Stimulated activated CD8-positive, alpha-beta memory T cell treated with anti-CD3 and anti-CD28 coated beads, Interleukin-15, amount 100 ng/mL, for 48 hours (primary cell): ENCODE measurements around the gene SYTL1.
"Not testable (repeated sequence)": the region's sequence is repeated elsewhere in the genome, so short reads cannot be mapped to it uniquely, and the experiment has no call there.

Experiments
- DNase-seq, 2 donors: peaks; one replicate each; pipeline ENCODE4 v3.0.0-alpha.2; 2020; ENCODE audit warnings: low read depth in 2 of 2

SYTL1 gene

DNA sequence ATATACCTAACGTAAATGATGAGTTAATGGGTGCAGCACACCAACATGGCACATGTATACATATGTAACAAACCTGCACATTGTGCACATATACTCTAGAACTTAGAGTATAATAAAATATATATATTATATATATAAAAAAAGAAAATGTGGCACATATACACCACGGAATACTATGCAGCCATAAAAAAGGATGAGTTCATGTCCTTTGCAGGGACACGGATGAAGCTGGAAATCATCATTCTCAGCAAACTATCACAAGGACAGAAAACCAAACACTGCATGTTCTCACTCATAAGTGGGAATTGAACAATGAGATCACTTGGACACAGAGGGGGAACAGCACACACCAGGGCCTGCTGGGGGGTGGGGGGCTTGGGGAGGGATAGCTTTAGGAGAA, 43.0 kb downstream of the SYTL1 start:
- not testable (repeated sequence) for DNase-seq

DNA sequence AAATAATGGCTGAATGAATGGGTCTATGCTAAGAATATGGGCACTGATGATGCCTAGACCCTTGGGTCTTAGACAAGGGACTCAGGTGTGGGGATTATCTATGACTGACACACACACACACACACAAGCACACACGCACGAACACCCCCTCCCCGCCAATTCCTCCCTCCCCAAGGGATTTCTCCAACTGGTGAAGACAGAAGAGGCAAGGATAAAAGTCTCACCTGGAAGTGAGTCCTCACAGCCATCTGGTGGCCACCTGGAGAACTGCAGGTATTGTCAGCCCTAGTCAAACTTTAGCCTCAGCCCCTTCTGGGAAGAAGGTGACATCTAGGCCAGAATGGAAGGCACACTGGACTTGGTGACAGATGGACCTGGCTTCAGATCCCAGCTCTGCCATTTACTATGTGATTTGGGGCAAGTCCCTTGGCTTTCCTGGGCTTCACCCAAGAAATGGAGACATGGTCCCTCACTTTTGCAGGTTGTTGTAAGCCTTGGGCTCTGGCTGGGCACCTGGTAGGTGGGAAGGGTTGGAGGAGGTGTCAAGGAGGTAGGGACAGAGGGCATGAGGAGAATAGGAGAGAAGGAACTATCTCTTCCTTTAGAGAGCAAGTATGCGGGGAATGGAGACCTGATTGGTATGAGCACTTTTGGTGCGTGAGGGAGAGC, 46.6 kb downstream of the SYTL1 start:
- DNase-seq: peak in 1 of 2 donors; percentile 28

DNA sequence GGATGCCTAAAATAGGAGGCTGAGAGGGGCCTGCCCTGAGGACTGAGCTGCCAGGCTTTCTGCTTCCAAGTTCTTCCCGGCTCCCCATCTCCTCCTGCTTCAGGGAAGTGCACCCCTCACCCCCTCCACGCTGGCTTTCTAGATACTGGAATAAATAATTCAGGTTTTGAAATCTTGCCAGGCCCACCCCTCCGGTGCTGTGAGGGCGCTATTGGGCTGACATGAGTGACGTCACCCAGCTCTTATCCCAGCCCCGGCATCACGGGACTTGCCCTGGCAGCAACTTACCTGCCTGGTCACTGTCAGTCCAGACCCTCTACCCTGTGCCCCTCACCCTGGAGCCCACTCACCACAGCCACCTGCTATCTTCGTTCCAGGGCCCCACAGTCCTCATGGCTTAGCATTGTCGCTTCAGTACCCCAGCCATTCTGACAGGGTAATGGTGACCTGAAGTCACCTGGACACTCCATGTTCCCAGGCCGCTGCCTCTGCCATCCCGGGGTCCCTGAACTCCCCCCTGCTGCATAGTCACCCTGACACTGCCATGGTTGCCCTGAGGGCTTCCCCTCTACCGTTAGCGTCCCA, 49.8 kb downstream of the SYTL1 start:
- DNase-seq: no peak

DNA sequence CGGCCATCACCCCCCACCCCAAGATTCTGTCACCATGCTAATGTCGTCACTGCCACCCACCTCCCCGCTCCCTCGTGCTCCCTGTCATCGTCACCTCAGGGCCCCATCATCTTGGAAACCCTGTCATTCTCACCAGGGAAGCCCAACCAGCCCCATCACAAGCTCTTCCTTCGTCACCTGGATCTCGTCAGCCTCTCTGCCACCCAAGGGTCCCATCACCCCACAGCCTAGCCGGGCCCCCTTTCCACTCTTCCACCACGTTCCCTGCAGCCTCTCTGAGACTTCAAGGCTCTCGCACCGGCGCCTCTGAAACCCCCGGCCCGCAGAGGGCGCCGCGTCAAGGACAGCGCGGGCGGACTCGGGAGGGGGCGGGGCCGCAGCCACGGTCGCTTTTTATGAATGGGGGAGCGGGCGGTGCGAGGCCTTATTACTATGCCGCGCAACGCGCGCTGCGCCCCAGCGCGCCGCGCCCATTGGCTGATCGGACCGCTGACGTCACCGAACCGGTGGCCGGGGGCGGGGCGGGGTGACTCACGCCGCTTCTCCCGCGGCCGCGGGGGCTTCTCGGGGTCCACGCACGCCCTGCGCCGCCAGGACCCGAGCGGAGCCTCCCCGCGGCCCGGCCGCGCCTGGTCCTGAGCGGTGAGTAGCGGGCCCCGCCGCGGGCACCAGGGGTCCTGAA, 50.4 kb downstream of the SYTL1 start, which contains the start of gene GPR3:
GPR3 (plus strand) TSS at position 527 of the 682 bp plus-strand sequence. CDS start 1,177 bp downstream, outside the sequence.
- DNase-seq: peak; percentile 90 to 92

DNA sequence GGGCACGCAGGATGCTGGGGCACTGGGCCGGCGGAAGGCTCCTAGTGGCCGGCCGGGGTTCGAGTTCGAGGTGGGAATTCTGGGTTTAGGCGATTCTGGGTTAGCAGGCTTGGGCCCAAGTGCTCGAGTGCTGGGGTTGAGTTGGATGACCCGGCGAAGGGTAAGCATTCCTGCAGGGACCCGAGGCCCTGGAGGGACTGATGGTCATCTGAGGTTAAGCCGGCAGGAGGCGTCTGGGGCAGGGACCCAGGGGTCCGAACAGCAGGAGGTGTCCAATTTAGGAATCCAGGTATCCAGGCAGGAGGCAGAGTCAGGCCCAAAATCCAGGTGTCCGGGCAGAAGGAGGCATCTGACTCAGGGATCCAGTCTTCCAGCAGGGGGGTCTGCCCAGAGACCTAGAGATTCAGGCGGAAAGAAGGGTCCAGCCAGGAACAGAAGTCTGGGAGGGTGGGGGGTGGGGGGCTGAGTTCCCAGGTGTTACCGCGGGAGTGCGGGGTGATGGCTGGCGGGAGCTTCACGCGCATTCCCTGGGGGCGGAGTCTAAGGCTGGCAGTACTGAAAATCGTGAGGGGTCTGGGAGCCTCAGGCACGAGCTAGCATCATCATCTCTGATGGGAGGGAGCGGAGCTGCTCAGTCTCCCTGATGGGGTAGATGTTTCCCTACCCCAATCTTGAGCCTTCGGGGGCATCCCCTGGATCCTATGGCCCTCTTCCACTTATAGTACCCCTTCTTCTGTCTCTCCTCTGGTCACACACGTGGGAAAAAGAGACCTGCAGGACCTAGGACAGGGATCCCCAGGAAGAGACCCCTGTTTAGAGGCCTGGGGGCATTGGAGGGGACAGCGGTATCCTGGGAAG, 51.2 kb downstream of the SYTL1 start:
- DNase-seq: no peak

DNA sequence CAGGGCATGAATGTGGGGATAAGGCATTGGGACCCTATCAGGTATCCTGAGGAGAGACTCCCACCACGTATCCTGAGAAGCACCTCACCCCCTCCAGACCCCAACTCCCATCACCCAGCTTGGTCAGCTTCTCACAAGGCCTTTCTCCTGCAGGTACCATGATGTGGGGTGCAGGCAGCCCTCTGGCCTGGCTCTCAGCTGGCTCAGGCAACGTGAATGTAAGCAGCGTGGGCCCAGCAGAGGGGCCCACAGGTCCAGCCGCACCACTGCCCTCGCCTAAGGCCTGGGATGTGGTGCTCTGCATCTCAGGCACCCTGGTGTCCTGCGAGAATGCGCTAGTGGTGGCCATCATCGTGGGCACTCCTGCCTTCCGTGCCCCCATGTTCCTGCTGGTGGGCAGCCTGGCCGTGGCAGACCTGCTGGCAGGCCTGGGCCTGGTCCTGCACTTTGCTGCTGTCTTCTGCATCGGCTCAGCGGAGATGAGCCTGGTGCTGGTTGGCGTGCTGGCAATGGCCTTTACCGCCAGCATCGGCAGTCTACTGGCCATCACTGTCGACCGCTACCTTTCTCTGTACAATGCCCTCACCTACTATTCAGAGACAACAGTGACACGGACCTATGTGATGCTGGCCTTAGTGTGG, 51.9 kb downstream of the SYTL1 start:
- DNase-seq: no peak

GRCh38 chr1:27394282-27394658, 52.4 kb downstream of the SYTL1 start:
- DNase-seq: no peak

DNA sequence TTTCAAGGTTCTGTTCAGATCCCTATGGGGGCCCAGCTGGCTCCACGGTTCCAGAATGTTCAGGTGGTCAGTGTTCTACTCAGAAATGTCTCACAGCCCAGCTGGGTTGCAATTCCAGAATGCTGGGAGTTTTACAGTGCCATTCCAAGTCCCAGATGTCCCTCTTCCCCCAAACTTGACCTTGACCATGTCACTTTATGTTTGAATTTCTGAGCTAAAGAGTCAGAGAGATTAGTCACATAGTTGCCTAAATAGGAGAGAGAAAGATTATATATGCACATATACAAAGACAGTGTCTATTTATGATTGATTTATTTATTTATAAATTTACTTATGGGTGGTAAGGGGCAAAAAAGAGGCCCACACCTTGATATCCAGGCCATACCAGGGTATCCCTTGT, 53.1 kb downstream of the SYTL1 start:
- DNase-seq: no peak

- peak; percentile 49 to 58 for DNase-seq
Observed at GRCh38 chr1:27395441-27396195, 53.8 kb downstream of the SYTL1 start.

GRCh38 chr1:27397110-27397509, 55.3 kb downstream of the SYTL1 start:
- DNase-seq: no peak

GRCh38 chr1:27397749-27398148, 55.9 kb downstream of the SYTL1 start:
- no peak for DNase-seq

DNA sequence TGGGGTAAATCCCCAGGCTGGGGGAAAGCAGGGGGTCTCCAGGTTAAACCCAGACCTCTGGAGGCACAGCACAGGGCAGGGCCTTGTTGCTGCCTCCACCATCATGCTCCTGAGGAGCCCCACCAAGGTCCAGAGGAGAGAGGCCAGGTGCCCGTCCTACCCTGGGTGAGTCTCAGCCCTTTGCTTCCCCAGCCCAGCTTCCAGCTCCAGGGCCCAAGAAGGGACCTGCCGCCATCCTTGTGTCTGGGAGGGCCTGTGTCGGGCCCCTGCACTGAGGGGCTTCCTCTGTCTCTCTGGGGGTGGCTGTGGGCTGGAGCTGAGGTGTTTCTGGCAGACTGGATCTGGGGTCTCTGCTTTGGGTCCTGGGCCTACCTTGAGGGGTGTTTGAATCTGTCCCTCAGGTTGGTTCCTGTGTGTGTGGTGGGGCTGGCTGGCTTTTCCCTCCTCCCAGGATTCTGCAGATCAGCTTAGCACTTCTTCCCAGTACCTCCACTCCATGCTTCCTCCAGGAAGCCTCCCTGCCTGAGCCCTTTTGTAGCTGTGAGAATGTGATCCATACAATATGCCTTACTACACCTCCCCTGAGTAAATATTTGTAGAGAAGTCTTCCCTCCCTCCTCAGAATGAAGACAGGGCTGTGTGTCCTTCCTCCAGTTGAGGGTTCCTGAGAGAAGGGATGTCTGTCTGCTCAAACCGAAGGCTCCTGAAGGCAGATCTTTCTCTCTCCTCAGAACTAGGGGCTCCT, 56.8 kb downstream of the SYTL1 start:
- no peak for DNase-seq

- no peak for DNase-seq
Observed at GRCh38 chr1:27399251-27400025, 57.6 kb downstream of the SYTL1 start.

DNA sequence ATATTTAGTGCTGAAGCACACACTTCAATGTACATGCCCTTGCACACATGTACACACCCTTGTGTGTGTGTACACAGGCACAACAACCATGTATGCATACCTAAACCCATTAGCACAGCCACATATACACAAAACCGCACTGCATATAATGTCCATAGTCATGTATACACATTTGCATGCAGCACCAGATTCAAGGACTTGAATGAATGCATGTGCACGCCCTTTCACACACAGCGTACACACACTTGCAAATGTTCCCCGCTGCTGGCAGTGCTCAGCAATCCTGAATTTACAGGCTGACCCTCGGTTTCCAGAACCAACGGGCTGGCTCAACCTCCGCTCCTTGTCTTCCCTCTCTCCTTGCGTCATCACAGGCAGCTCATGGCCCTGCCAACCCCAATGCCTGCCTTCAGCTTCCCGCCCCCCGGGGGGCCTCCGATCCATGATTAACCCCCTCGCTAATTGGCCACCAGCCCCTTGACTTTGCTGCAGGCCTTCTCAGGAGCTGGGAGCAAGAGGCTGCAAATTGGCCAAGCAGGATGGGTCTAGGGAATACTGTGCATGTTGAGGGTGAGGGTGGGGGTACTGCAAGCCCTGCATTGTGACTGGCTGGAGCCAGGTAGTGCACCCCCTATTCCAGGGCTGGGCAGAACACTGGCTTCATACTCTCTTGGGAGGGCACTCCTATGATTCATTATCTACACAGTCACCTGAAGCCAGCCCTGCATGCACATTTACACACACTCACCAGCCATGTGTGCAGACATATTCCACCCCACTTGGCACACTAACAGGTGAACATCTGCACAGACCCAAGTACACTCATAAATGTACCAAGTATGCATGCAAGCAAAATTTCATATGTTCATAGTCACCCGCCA, 58.5 kb downstream of the SYTL1 start:
- DNase-seq: no peak

- no peak for DNase-seq
Observed at GRCh38 chr1:27400963-27401341, 59.1 kb downstream of the SYTL1 start.

DNA sequence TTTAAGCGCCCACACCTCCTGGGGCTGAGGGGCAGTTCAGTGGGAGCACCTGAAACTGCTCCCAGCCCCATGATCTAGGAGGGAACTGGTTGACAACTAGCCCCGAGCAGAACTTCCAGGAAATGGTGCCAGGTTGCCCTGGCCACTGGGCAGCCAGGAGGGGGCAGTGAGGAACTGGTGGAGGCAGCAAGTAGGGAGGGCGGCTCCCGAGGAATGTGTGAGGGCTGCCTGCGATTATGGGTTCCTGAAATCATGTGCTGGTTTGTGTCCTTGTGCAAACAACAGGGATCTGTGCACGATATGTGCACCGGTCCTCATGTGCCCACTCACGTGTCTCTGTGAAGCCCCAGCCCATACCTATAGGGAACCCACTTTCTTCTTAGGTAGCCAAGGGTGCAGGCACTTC, 60.5 kb downstream of the SYTL1 start:
- DNase-seq: no peak

DNA sequence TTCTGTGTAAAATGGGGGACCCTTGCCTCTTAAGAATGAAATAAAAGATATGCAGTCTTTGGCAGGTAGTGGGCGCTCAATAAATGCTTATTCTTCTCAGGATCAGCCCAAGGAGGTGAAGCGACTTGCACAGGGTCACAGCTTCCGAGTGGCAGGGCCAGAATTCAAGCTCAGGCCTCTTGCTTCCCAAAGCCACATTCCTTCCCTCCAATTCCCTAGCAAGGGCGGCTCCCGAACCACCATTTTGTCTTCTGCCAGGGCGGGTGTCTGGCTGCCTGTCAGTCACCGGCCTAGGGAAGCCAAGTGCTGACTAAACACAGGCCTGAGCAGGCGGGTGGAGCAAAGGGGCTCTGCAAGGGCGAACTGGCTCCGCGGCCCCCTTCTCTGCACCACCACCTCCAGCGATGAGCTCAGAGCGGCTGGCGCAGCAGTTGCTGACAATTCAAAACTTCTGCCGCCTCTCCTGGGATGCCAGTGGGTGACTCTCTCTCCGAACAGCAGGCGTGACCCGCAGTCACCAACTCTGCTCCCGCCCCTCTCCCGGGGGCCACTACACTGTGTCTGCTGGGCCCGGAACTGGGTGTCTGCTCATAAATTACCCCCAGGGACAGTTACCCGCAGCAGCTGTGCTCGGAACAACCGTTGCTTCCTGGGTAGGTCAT, 61.4 kb downstream of the SYTL1 start:
- DNase-seq: no peak
